Small intestine (tissue), 7 donors: ENCODE data around the gene C2orf81. TPM values are rescaled to one million over a fixed set of nuclear protein-coding genes. Genes with fewer than 3 reads are reported as not detected.
"Not testable (repeated sequence)": the region's sequence is repeated elsewhere in the genome, so short reads cannot be mapped to it uniquely, and the experiment has no call there.

Source experiments
- DNase-seq, 2 donors: peaks; one replicate each; pipeline versions ENCODE4 v3.0.0 to v3.0.0-alpha.2; 2013
- FAIRE-seq: peaks from 2 replicates; lab custom pipeline; 2012; peaks lifted over from hg19 to GRCh38; lab: Jason Lieb, UNC
- H3K27ac ChIP-seq, 3 donors: one replicate each; pipeline ENCODE4 v1.5.1; 2013; ENCODE audit warnings: low read length in 2 of 3, mild to moderate bottlenecking in 2 of 3, control low read depth in 1 of 3, inconsistent platforms in 1 of 3, low read depth in 1 of 3, moderate library complexity in 1 of 3
- H3K27me3 ChIP-seq, 3 donors: one replicate each; pipeline ENCODE4 v1.6.1; 2013; ENCODE audit warnings: low read length in 3 of 3, inconsistent platforms in 1 of 3; ENCODE audit not compliant: control insufficient read depth in 3 of 3, insufficient read depth in 3 of 3
- H3K36me3 ChIP-seq, 3 donors: one replicate each; pipeline ENCODE4 v1.6.1; 2013; ENCODE audit warnings: low read length in 3 of 3, inconsistent platforms in 1 of 3, low read depth in 1 of 3, mild to moderate bottlenecking in 1 of 3, moderate library complexity in 1 of 3; ENCODE audit not compliant: control insufficient read depth in 3 of 3, insufficient read depth in 2 of 3
- H3K4me1 ChIP-seq, 3 donors: one replicate each; pipeline ENCODE4 v1.6.1; 2013; ENCODE audit warnings: low read length in 2 of 3, inconsistent platforms in 1 of 3, low read depth in 1 of 3, mild to moderate bottlenecking in 1 of 3, moderate library complexity in 1 of 3; ENCODE audit not compliant: control insufficient read depth in 3 of 3, insufficient read depth in 2 of 3
- H3K4me3 ChIP-seq, 3 donors: one replicate each; pipeline ENCODE4 v1.5.1; 2013; ENCODE audit warnings: low read length in 3 of 3, control low read depth in 1 of 3, inconsistent platforms in 1 of 3, low read depth in 1 of 3, mild to moderate bottlenecking in 1 of 3, moderate library complexity in 1 of 3
- H3K9me3 ChIP-seq, 2 donors: one replicate each; pipeline ENCODE4 v1.6.1; 2013; ENCODE audit warnings: low read depth in 1 of 2, low read length in 1 of 2; ENCODE audit not compliant: control insufficient read depth in 2 of 2, insufficient read depth in 1 of 2
- WGBS, 3 donors: extraction: QIAGEN DNeasy Blood & Tissue Kit; methylation state at CpG; one replicate each; pipeline ENCODE4 v1.1.7; 2013; 5-methylcytosine and 5-hydroxymethylcytosine counted together
- polyA plus RNA-seq, 4 donors: library from polyadenylated mRNA; stranded (reverse) in 3 of 4; unstranded in 1 of 4; fragments of 200-250 nt in 3 of 4; fragments of 120-200 nt in 1 of 4; gene quantifications; one replicate each; pipeline versions ENCODE4 v1.2.1 to v1.2.3, GENCODE V29; 2013
- donor health status: healthy with polysubstance abuse.
- donor health status: control.
- donor health status: control.
- donor health status: Bipolar disorder and iron deficiency.
- donor health status: healthy.

The C2orf81 gene
- polyA plus RNA-seq, 4 donors, result 0.22 to 2.5 (median 1.1) TPM

- DNase-seq, result no peak
- no peaks in the 10 kb centered on the region for H3K36me3 ChIP-seq
These were observed 27.4 kb upstream of the C2orf81 start for GRCh38 chr2:74448771-74449170.

GRCh38 chr2:74447230-74447999 is 26.0 kb upstream of the C2orf81 start:
- DNase-seq (peak; percentile 45 to 90), FAIRE-seq (no peak)
- H3K4me3 ChIP-seq, result no peak overlapping the region
- H3K4me1 ChIP-seq, result peaks cover 0 to 17% (median 0%) of the 10 kb centered on the region in 3 donors
- no peaks in the 10 kb centered on the region for H3K27me3 ChIP-seq
- no peaks in the 10 kb centered on the region for H3K9me3 ChIP-seq
- H3K27ac ChIP-seq, result peak overlapping the region in 2 of 3 donors; percentile 6 to 47
- 12 to 65% (median 37%) methylated on average over 5 of the region's 5 CpGs for WGBS, 3 donors
- H3K36me3 ChIP-seq, result no peaks in the 10 kb centered on the region

More at GRCh38 chr2:74448771-74449170, 27.4 kb upstream of the C2orf81 start:
- Histone ChIP-seq H3K9me3 (no peaks in the 10 kb centered on the region), H3K4me1 (peaks cover 0 to 12% (median 0%) of the 10 kb centered on the region in 3 donors), H3K27ac (no peak overlapping the region), H3K27me3 (no peaks in the 10 kb centered on the region), H3K4me3 (no peak overlapping the region)
- WGBS, 3 donors, result 79 to 84% (median 83%) methylated on average over 2 of the region's 2 CpGs
- FAIRE-seq, result no peak

- Histone ChIP-seq H3K27ac (no peak overlapping the region), H3K9me3 (no peaks in the 10 kb centered on the region), H3K36me3 (peaks cover 0 to under 1% (median 0%) of the 10 kb centered on the region in 3 donors), H3K4me1 (peaks cover under 1 to 23% (median 4%) of the 10 kb centered on the region in 3 donors), H3K27me3 (no peaks in the 10 kb centered on the region), H3K4me3 (no peak overlapping the region)
- FAIRE-seq (no peak), DNase-seq (no peak)
- WGBS, 3 donors, result 40 to 63% (median 46%) methylated on average over 5 of the region's 5 CpGs
These were observed 23.3 kb upstream of the C2orf81 start for GRCh38 chr2:74444498-74445318.

GRCh38 chr2:74442483-74443297 is 21.3 kb upstream of the C2orf81 start:
- not testable (repeated sequence) for DNase-seq, H3K9me3 ChIP-seq, FAIRE-seq, H3K27me3 ChIP-seq
- Histone ChIP-seq H3K36me3 (peaks cover 0 to 14% (median 0%) of the 10 kb centered on the region in 3 donors), H3K4me3 (peak overlapping the region in 1 of 3 donors; percentile 85), H3K4me1 (peaks cover 3 to 42% (median 8%) of the 10 kb centered on the region in 3 donors), H3K27ac (peak overlapping the region; percentile 82 to 99 (median 99))
- WGBS, 3 donors, result 60 to 82% (median 66%) methylated on average over 16 of the region's 16 CpGs

- Histone ChIP-seq H3K4me1 (peaks cover 3 to 46% (median 13%) of the 10 kb centered on the region in 3 donors), H3K4me3 (peak within 1 kb of the TSS; percentile 45 to 85 (median 58)), H3K27me3 (no peaks in the 10 kb centered on the region), H3K9me3 (no peaks in the 10 kb centered on the region), H3K27ac (peak within 1 kb of the TSS; percentile 82 to 99 (median 99)), H3K36me3 (peaks cover 0 to 15% (median 0%) of the 10 kb centered on the region in 3 donors)
- FAIRE-seq, result no peak
- peak; percentile 91 to 93 for DNase-seq
- WGBS, 3 donors, result 7 to 12% (median 7%) methylated on average over 32 to 75 of the region's 75 CpGs
These were observed 20.5 kb upstream of the C2orf81 start, which contains the start of gene RTKN for GRCh38 chr2:74441690-74442482. Gene RTKN (minus strand): TSS chr2:74441937. CDS start chr2:74441816, 121 bp downstream.

- FAIRE-seq, result no peak
- no peaks in the 10 kb centered on the region for H3K27me3 ChIP-seq
- peak overlapping the region; percentile 45 to 85 (median 58) for H3K4me3 ChIP-seq
- H3K27ac ChIP-seq, result peak overlapping the region; percentile 82 to 99 (median 99)
- H3K36me3 ChIP-seq, result peaks cover 0 to 21% (median 0%) of the 10 kb centered on the region in 3 donors
- peaks cover 3 to 52% (median 13%) of the 10 kb centered on the region in 3 donors for H3K4me1 ChIP-seq
- 8 to 31% (median 16%) methylated on average over 27 to 33 of the region's 33 CpGs for WGBS, 3 donors
- no peak for DNase-seq
- H3K9me3 ChIP-seq, result no peaks in the 10 kb centered on the region
These were observed 19.8 kb upstream of the C2orf81 start for GRCh38 chr2:74441170-74441689.
